Large intestine (tissue), 3 donors: Measurements from ENCODE around the gene KIRREL2. TPM values are rescaled to one million over a fixed set of nuclear protein-coding genes. Genes with fewer than 3 reads are reported as not detected.
"Not testable (repeated sequence)": the region's sequence is repeated elsewhere in the genome, so short reads cannot be mapped to it uniquely, and the experiment has no call there.

Experiments used
- DNase-seq, 2 donors: peaks; one replicate each; pipeline versions ENCODE4 v3.0.0 to v3.0.0-alpha.2; 2013
- H3K27ac ChIP-seq: one replicate; pipeline ENCODE4 v1.5.1; 2013; ENCODE audit warnings: low read length
- H3K27me3 ChIP-seq: 2 replicates; pipeline ENCODE4 v1.6.1; 2013; ENCODE audit warnings: low read length; ENCODE audit not compliant: control insufficient read depth, insufficient read depth
- H3K36me3 ChIP-seq: 2 replicates; pipeline ENCODE4 v1.6.1; 2013; ENCODE audit warnings: low read length; ENCODE audit not compliant: control insufficient read depth, insufficient read depth
- H3K4me1 ChIP-seq: one replicate; pipeline ENCODE4 v1.6.1; 2013; ENCODE audit warnings: low read length; ENCODE audit not compliant: control insufficient read depth, insufficient read depth
- H3K4me3 ChIP-seq: one replicate; pipeline ENCODE4 v1.5.1; 2013; ENCODE audit warnings: low read length
- H3K9me3 ChIP-seq: one replicate; pipeline ENCODE4 v1.6.1; 2013; ENCODE audit warnings: mild to moderate bottlenecking, low read depth, low read length, moderate library complexity; ENCODE audit not compliant: control insufficient read depth
- WGBS: methylation state at CpG from one replicate; pipeline ENCODE4 v1.1.5; 2013; ENCODE audit warnings: low lambda C conversion rate; ENCODE audit not compliant: insufficient coverage; 5-methylcytosine and 5-hydroxymethylcytosine counted together
- polyA plus RNA-seq: library from polyadenylated mRNA; unstranded; fragments of 120-200 nt; gene quantifications from one replicate; pipeline ENCODE4 v1.2.1, GENCODE V29; 2013

KIRREL2 gene
- polyA plus RNA-seq, 1 donor: 1.8 TPM

DNA sequence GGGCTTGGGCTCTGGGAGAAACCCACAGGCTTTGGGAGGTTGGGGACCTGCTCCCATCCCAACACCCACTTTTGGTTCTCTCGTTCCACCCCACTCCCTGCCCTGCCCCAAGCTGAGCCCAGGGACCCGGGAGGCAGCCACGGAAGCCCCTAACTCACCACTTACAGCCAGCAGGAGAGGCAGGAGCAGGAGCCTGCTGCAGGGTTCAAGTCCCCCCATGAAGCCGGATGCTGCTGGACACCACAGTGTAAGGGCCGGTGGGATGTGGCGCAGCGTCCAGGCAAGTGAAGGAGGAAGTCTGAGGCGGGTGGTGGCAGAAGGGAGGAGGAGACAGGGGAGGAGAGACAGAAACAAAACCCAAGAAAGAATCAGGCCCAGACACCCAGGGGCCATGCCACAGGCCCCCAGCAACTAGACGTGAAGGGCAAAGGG is 51.3 kb downstream of the KIRREL2 start, which contains the start of gene TYROBP:
Gene TYROBP, minus strand, starts transcription at position 286 of the 432 bp plus-strand sequence. Its CDS starts 67 bp downstream, at position 219.
- H3K4me3 ChIP-seq: peak within 1 kb of the TSS; percentile 30
- H3K9me3 ChIP-seq: no peaks in the 10 kb centered on the region
- peaks cover 16% of the 10 kb centered on the region for H3K27me3 ChIP-seq
- DNase-seq: no peak
- 75% methylated on average over 4 of the region's 9 CpGs for WGBS
- peaks cover 8% of the 10 kb centered on the region for H3K4me1 ChIP-seq
- H3K27ac ChIP-seq: peak within 1 kb of the TSS; percentile 10
- no peaks in the 10 kb centered on the region for H3K36me3 ChIP-seq

DNA sequence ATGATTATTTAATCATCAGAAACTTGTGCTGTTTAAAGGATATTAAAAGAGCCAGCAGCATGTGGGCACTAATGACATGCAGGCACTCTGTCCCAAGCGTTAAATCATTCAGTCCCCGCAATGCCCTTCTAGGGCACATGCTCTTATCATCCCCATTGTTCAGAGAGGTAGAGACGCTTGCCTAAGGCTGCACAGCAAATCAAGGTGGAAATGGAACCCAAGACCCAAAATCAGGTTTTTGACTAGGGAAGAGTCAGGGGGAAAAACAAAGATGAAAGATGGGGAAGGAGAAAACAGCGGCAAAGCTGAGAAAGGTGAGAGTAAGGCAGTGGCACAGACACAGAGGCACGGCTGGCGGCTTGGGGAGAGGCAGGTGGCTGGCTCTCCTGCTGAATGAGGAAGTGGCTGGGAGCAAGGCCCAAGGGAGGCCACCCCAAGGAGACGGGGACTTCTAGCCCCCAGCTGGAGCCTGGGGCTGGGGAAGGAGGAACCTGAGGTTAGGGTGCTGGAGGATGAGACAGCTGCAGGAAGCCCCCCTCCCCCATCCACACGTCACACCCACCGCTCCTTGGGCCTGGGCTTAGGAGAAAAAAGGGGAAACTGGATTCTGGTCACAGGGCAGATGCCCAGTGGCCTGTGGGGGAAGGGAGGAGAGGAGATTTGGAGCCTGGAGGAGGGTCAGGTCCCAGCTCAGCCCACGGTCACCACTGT is 52.4 kb downstream of the KIRREL2 start:
- no CpG with 5 or more reads among the region's 10 CpGs for WGBS
- no peak overlapping the region for H3K27ac ChIP-seq
- H3K4me1 ChIP-seq: no peaks in the 10 kb centered on the region
- DNase-seq: no peak
- H3K27me3 ChIP-seq: peaks cover 7% of the 10 kb centered on the region
- no peaks in the 10 kb centered on the region for H3K36me3 ChIP-seq
- H3K4me3 ChIP-seq: no peak overlapping the region
- H3K9me3 ChIP-seq: no peaks in the 10 kb centered on the region

DNA sequence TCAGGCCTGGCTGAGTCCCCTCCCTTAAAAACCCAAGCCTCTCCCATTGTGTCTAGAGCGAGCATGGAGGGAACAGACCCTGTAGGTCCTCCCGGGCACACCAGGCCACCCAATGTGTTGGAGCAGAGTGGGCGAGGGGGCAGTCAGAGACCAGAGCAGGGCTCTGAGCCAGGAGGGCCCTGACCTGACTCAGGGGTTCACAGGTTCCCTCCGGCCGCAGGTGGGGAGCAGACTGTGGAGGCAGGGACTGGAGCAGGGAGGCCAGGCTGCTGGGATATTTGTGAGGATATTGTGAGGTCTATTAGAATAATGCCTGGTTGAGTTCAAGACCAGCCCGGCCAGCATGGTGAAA is 52.9 kb downstream of the KIRREL2 start:
- H3K27ac ChIP-seq: no peak overlapping the region
- H3K36me3 ChIP-seq: no peaks in the 10 kb centered on the region
- no peak for DNase-seq
- no peak overlapping the region for H3K4me3 ChIP-seq
- H3K9me3 ChIP-seq: no peaks in the 10 kb centered on the region
- H3K4me1 ChIP-seq: no peaks in the 10 kb centered on the region
- no CpG with 5 or more reads among the region's 6 CpGs for WGBS
- H3K27me3 ChIP-seq: peaks cover 1% of the 10 kb centered on the region

DNA sequence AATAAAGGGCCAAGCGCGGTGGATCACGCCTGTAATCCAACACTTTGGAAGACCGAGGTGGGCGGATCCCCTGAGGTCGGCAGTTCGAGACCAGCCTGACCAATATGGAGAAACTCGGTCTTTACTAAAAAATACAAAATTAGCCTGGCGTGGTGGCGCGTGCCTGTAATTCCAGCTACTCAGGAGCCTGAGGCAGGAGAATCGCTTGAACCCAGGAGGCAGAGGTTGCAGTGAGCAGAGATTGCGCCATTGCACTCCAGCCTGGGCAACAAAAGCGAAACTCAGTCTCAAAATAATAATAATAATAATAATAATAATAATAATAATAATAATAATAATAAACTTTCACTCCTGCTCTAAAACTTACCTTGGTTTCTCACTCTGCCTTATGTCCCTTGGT is 53.6 kb downstream of the KIRREL2 start:
- H3K27ac ChIP-seq, DNase-seq, H3K9me3 ChIP-seq, H3K36me3 ChIP-seq, H3K4me1 ChIP-seq, H3K27me3 ChIP-seq, H3K4me3 ChIP-seq: not testable (repeated sequence)
- WGBS: no CpG with 5 or more reads among the region's 14 CpGs

GRCh38 chr19:35911173-35911572 is 54.5 kb downstream of the KIRREL2 start:
- no peaks in the 10 kb centered on the region for H3K9me3 ChIP-seq
- no peak overlapping the region for H3K27ac ChIP-seq
- H3K4me3 ChIP-seq: no peak overlapping the region
- whole genome bisulfite sequencing: no CpG with 5 or more reads among the region's 3 CpGs
- H3K4me1 ChIP-seq: no peaks in the 10 kb centered on the region
- no peaks in the 10 kb centered on the region for H3K27me3 ChIP-seq
- no peaks in the 10 kb centered on the region for H3K36me3 ChIP-seq
- no peak for DNase-seq

DNA sequence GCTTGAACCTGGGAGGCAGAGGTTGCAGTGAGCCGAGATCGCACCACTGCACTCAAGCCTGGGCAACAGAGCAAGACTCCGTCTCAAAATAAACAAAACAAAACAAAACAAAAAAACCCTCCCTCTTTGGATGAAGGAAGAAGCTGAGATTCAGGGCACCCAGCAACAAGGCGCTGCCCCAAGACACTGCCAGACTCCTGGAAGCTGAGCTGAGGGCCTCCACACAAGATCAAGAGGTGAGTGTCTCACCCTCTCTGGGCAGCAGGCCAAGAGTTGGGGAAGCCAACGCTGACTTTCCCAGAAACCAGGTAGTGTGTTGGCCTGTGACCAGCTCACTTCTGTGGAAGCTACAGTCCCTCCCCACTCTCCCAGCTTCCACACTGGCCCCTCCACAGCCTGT is 55.1 kb downstream of the KIRREL2 start:
- Histone ChIP-seq H3K36me3 (no peaks in the 10 kb centered on the region), H3K4me3 (no peak overlapping the region)

DNA sequence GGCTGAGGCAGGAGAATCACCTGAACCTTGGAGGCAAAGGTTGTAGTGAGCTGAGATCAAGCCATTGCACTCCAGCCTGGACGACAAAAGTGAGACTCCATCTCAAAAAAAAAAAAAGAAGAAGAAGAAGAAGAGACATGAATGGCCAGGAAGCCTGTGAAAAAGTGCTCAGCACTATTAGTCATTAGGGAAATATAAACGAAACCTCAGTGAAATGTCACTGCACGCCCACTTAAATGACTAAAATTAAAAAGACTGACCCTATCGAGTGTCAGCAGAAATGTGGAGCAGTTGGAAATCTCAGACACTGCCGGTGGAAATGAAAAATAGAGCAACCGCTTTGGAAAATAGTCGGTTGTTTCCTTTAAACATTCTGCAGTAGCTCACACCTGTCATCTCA is 56.9 kb downstream of the KIRREL2 start:
- H3K27me3 ChIP-seq: no peaks in the 10 kb centered on the region
- H3K27ac ChIP-seq: no peak overlapping the region
- no peak overlapping the region for H3K4me3 ChIP-seq
- no peaks in the 10 kb centered on the region for H3K36me3 ChIP-seq
- no peaks in the 10 kb centered on the region for H3K4me1 ChIP-seq
- H3K9me3 ChIP-seq: no peaks in the 10 kb centered on the region
- 80% methylated on average over 1 of the region's 7 CpGs for WGBS
- no peak for DNase-seq

More for the DNA sequence above, 55.1 kb downstream of the KIRREL2 start:
- H3K27me3 ChIP-seq: no peaks in the 10 kb centered on the region
- H3K27ac ChIP-seq: no peak overlapping the region
- no CpG with 5 or more reads among the region's 5 CpGs for WGBS
- no peaks in the 10 kb centered on the region for H3K9me3 ChIP-seq
- no peaks in the 10 kb centered on the region for H3K4me1 ChIP-seq
- DNase-seq: no peak

DNA sequence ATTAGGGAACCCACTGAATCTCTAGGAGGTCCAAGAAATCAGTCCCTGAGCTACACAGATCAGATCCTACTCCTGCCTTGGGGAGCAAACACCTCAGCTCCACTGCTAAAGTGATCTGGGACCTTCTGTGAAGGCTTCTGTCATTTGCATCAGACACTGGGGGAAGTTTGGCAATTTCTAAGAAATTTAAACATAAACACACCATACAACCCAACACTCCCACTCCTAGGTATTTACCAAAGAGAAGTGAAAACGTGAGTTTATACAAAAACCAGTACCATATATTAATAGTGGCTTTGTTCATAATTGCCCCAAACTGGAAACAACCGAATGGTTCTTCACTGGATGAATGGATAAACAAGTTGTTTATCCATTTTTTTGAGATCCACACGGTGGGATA is 58.7 kb downstream of the KIRREL2 start:
- H3K36me3 ChIP-seq: no peaks in the 10 kb centered on the region
- no peak overlapping the region for H3K27ac ChIP-seq
- no peak for DNase-seq
- no peaks in the 10 kb centered on the region for H3K4me1 ChIP-seq
- no peak overlapping the region for H3K4me3 ChIP-seq
- 79% methylated on average over 2 of the region's 3 CpGs for WGBS
- no peaks in the 10 kb centered on the region for H3K9me3 ChIP-seq
- no peaks in the 10 kb centered on the region for H3K27me3 ChIP-seq

Other genes starting within 250 kb of the KIRREL2 start
- 13.3 TPM for gene HAUS5, start 244.2 kb upstream of the KIRREL2 start, polyA plus RNA-seq
- 56.9 TPM for gene RBM42, start 227.9 kb upstream of the KIRREL2 start, polyA plus RNA-seq
- gene ETV2, start 215.2 kb upstream of the KIRREL2 start, polyA plus RNA-seq: 1.5 TPM
- 356 TPM for gene COX6B1, start 208.6 kb upstream of the KIRREL2 start, polyA plus RNA-seq
- 0.04 TPM for gene UPK1A, start 190.4 kb upstream of the KIRREL2 start, polyA plus RNA-seq
- 0.51 TPM for gene ZBTB32, start 152.4 kb upstream of the KIRREL2 start, polyA plus RNA-seq
- 33.2 TPM for gene KMT2B, start 138.9 kb upstream of the KIRREL2 start, polyA plus RNA-seq
- gene IGFLR1, start 114.5 kb upstream of the KIRREL2 start, polyA plus RNA-seq: 3.8 TPM
- gene U2AF1L4, start 111.5 kb upstream of the KIRREL2 start, polyA plus RNA-seq: 31.2 TPM
- gene PSENEN, start 111.3 kb upstream of the KIRREL2 start, polyA plus RNA-seq: 63.3 TPM
- 11.3 TPM for gene LIN37, start 108.3 kb upstream of the KIRREL2 start, polyA plus RNA-seq
- gene HSPB6, start 99.9 kb upstream of the KIRREL2 start, polyA plus RNA-seq: 50.2 TPM
- gene PROSER3, start 98.7 kb upstream of the KIRREL2 start, polyA plus RNA-seq: 16.3 TPM
- gene ARHGAP33, start 81.3 kb upstream of the KIRREL2 start, polyA plus RNA-seq: 22.2 TPM
- gene PRODH2, start 44.1 kb upstream of the KIRREL2 start, polyA plus RNA-seq: 1.9 TPM
- 3.2 TPM for gene NPHS1, start 4.4 kb upstream of the KIRREL2 start, polyA plus RNA-seq
- 32.7 TPM for gene APLP1, start 11.7 kb downstream of the KIRREL2 start, polyA plus RNA-seq
- gene NFKBID, start 43.6 kb downstream of the KIRREL2 start, polyA plus RNA-seq: 7.7 TPM
- gene HCST, start 45.6 kb downstream of the KIRREL2 start, polyA plus RNA-seq: 11.1 TPM
- gene TYROBP, start 51.4 kb downstream of the KIRREL2 start, polyA plus RNA-seq: 41.8 TPM
- 10.7 TPM for gene LRFN3, start 79.5 kb downstream of the KIRREL2 start, polyA plus RNA-seq
- 23.4 TPM for gene SDHAF1, start 138.3 kb downstream of the KIRREL2 start, polyA plus RNA-seq
- 9.8 TPM for gene SYNE4, start 151.9 kb downstream of the KIRREL2 start, polyA plus RNA-seq
- gene ALKBH6, start 157.3 kb downstream of the KIRREL2 start, polyA plus RNA-seq: 13.8 TPM
- gene CLIP3, start 176.0 kb downstream of the KIRREL2 start, polyA plus RNA-seq: 21.5 TPM
- gene THAP8, start 197.4 kb downstream of the KIRREL2 start, polyA plus RNA-seq: 9.1 TPM
- 2.6 TPM for gene WDR62, start 198.0 kb downstream of the KIRREL2 start, polyA plus RNA-seq